ENCODE measurements around the gene TMEM255B. TPM values are rescaled to one million over a fixed set of nuclear protein-coding genes. Genes with fewer than 3 reads are reported as not detected.

The TMEM255B gene
- total RNA-seq, 1 experiment from 2014 or later: 4.7 TPM

DNA sequence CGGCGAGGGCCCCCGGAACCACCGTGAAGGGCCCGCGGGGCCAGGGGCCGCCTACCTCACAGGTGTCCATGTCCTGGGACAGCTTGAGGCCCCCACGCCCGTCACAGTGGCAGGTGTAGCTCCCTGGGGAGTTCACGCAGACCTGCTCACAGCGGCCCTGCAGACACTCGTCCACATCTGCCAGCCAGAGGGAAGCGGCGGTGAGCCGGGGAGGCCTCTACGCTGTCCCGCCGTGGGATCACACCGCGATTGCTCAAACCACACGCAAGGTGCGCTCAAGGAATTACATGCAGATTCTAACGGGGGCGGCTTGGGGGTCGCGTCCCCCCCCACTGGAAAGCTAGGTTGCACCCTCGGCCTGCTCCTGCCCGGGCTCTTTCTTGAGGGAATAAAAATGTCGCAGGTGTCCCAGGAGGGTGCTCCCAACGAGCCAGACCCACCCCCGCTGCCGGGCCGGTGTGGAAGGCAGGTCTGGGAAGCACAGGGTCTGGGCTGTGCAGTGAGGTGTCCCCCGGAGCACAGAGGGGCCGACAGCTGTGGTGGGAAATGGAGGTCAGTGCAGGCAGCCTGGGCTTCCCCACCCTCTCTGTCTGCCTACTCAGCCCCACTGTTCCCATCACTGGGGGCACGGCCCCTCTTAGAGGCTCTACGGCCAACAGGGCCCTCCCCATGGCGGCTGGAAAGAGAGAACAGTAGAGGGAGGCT is 75.6 kb downstream of the TMEM255B start (continued):
- TF ChIP-seq ZNF532 (CRISPR knock-in tag; IDR thresholded peaks at IDR 0.05; ENCODE audit: borderline replicate concordance): no peak
- TF ChIP-seq ZNF219 (CRISPR knock-in tag; IDR thresholded peaks at IDR 0.05; ENCODE audit: borderline replicate concordance): no peak
- no peak for TF ChIP-seq ZNF396 (CRISPR knock-in tag; IDR thresholded peaks at IDR 0.05; ENCODE audit: borderline replicate concordance)
- TF ChIP-seq EMX1 (CRISPR knock-in tag; IDR thresholded peaks at IDR 0.05): no peak

DNA sequence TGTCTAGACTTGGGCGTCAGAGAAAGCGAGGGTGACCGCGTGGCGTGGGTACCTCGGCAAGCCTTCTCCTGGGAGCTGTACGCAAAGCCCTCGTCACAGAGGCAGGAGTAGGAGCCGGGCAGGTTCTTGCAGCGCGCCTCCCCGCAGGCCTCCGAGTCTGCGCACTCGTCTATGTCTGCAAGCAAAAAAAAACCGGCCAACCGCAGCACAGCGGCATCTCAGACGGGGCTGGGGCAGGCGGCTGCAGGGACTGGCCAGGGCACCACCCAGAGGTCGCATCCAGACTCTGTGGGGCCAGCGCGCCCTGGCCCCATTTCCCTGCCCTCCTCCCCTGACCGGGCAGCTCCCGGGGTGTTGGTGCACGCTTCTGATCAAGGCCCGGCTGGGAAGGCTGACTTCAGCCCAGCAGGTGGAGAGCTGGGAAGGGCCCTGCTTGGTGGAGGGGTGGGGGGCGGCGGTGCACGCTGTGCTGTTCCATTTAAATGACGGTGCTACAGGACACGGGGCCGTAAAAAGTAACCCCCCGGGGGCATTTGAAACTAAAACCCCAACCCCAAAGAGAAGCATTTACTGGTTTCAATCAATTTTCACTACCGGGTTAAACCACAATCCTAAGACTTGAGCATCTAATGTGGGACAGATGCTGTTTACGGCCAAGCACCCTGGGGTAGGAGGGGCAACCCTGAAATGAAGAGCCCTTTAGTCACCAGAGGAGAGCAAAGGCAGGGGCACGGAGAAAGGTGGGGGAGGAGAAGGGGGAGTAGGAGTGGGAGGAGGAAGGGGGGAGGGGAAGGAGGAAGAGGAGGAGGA is 76.6 kb downstream of the TMEM255B start:
- peaks cover 16% of the 10 kb centered on the region for H3K4me1 Mint-ChIP-seq
- ATAC-seq (no peak; the same call in 1 of the 2 replicates), DNase-seq (ENCODE audit: low spot score) (no peak)
- H3K27ac Mint-ChIP-seq: 0 out of 2 replicates have a peak overlapping the region, but pooled peaks have one; percentile 18
- ChIA-PET CTCF (interaction anchor here (0.6 kb wide), 2 partner anchors 22 to 112 kb away, joined by 3 to 7 read pairs; no protein-coding TSS in a partner anchor), POLR2A (no interaction called here)
- H3K9me3 Mint-ChIP-seq: no peaks in the 10 kb centered on the region
- peaks cover 8% of the 10 kb centered on the region for H3K36me3 Mint-ChIP-seq
- no peak for TF ChIP-seq NFATC4 (CRISPR knock-in tag; IDR thresholded peaks at IDR 0.05)
- TF ChIP-seq NR2C2 (CRISPR knock-in tag; IDR thresholded peaks at IDR 0.05): no peak
- no peak for TF ChIP-seq CREM (CRISPR knock-in tag; IDR thresholded peaks at IDR 0.05)
- no peak for TF ChIP-seq ZNF219 (CRISPR knock-in tag; IDR thresholded peaks at IDR 0.05; ENCODE audit: borderline replicate concordance)
- no peak for TF ChIP-seq SMAD3 (CRISPR knock-in tag; IDR thresholded peaks at IDR 0.05; ENCODE audit: borderline replicate concordance)
- TF ChIP-seq ZNF416 (CRISPR knock-in tag; IDR thresholded peaks at IDR 0.05): no peak
- no peak for TF ChIP-seq GRHL2 (CRISPR knock-in tag; IDR thresholded peaks at IDR 0.05; ENCODE audit: insufficient replicate concordance, severe bottlenecking)
- TF ChIP-seq E2F4 (CRISPR knock-in tag; IDR thresholded peaks at IDR 0.05; ENCODE audit: borderline replicate concordance, low read depth): no peak
- TF ChIP-seq OVOL2 (CRISPR knock-in tag; IDR thresholded peaks at IDR 0.05; ENCODE audit: borderline replicate concordance): no peak
- no peak for TF ChIP-seq KAT7 (CRISPR knock-in tag; IDR thresholded peaks at IDR 0.05; ENCODE audit: borderline replicate concordance)
- TF ChIP-seq, protein P1, sequence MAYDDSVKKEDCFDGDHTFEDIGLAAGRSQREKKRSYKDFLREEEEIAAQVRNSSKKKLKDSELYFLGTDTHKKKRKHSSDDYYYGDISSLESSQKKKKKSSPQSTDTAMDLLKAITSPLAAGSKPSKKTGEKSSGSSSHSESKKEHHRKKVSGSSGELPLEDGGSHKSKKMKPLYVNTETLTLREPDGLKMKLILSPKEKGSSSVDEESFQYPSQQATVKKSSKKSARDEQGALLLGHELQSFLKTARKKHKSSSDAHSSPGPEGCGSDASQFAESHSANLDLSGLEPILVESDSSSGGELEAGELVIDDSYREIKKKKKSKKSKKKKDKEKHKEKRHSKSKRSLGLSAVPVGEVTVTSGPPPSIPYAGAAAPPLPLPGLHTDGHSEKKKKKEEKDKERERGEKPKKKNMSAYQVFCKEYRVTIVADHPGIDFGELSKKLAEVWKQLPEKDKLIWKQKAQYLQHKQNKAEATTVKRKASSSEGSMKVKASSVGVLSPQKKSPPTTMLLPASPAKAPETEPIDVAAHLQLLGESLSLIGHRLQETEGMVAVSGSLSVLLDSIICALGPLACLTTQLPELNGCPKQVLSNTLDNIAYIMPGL (CRISPR knock-in tag; IDR thresholded peaks at IDR 0.05): no peak
- no peak for TF ChIP-seq TEAD4 (CRISPR knock-in tag; IDR thresholded peaks at IDR 0.05)
- TF ChIP-seq, protein P2, sequence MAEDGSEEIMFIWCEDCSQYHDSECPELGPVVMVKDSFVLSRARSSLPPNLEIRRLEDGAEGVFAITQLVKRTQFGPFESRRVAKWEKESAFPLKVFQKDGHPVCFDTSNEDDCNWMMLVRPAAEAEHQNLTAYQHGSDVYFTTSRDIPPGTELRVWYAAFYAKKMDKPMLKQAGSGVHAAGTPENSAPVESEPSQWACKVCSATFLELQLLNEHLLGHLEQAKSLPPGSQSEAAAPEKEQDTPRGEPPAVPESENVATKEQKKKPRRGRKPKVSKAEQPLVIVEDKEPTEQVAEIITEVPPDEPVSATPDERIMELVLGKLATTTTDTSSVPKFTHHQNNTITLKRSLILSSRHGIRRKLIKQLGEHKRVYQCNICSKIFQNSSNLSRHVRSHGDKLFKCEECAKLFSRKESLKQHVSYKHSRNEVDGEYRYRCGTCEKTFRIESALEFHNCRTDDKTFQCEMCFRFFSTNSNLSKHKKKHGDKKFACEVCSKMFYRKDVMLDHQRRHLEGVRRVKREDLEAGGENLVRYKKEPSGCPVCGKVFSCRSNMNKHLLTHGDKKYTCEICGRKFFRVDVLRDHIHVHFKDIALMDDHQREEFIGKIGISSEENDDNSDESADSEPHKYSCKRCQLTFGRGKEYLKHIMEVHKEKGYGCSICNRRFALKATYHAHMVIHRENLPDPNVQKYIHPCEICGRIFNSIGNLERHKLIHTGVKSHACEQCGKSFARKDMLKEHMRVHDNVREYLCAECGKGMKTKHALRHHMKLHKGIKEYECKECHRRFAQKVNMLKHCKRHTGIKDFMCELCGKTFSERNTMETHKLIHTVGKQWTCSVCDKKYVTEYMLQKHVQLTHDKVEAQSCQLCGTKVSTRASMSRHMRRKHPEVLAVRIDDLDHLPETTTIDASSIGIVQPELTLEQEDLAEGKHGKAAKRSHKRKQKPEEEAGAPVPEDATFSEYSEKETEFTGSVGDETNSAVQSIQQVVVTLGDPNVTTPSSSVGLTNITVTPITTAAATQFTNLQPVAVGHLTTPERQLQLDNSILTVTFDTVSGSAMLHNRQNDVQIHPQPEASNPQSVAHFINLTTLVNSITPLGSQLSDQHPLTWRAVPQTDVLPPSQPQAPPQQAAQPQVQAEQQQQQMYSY (CRISPR knock-in tag; IDR thresholded peaks at IDR 0.05): no peak
- TF ChIP-seq, protein P3, sequence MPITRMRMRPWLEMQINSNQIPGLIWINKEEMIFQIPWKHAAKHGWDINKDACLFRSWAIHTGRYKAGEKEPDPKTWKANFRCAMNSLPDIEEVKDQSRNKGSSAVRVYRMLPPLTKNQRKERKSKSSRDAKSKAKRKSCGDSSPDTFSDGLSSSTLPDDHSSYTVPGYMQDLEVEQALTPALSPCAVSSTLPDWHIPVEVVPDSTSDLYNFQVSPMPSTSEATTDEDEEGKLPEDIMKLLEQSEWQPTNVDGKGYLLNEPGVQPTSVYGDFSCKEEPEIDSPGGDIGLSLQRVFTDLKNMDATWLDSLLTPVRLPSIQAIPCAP (CRISPR knock-in tag; IDR thresholded peaks at IDR 0.05): no peak
- no peaks in the 10 kb centered on the region for H3K27me3 Mint-ChIP-seq (ENCODE audit: low read depth)
- H3K4me3 Mint-ChIP-seq: no peak overlapping the region
